ENCODE results near the gene ELFN2. TPM values are rescaled to one million over a fixed set of nuclear protein-coding genes. Genes with fewer than 3 reads are reported as not detected.

Gene ELFN2
- total RNA-seq, 1 donor from 2014 or later: 0.26 TPM

DNA sequence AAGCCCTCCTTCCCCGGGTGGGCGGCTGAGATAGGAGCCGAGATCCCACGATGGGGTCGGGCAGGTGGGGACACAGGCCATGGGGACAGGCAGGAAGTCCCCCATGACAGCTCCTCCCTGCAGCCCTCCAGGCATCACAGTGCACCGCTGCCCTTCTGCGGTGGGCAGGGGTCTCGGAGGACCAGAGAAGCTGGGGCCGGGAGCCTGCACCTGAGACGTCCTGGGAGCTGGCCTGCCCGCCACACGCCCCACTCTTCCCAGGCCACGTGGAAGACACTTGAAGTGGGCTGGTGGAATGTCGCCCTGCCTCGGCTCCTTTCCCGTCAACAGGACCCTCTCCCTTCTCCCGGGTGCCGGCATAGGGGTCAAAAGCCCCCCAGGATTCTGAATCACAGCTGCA lies 55.4 kb downstream of the ELFN2 start:
- FAIRE-seq: no peak
- TF ChIP-seq, protein P1, sequence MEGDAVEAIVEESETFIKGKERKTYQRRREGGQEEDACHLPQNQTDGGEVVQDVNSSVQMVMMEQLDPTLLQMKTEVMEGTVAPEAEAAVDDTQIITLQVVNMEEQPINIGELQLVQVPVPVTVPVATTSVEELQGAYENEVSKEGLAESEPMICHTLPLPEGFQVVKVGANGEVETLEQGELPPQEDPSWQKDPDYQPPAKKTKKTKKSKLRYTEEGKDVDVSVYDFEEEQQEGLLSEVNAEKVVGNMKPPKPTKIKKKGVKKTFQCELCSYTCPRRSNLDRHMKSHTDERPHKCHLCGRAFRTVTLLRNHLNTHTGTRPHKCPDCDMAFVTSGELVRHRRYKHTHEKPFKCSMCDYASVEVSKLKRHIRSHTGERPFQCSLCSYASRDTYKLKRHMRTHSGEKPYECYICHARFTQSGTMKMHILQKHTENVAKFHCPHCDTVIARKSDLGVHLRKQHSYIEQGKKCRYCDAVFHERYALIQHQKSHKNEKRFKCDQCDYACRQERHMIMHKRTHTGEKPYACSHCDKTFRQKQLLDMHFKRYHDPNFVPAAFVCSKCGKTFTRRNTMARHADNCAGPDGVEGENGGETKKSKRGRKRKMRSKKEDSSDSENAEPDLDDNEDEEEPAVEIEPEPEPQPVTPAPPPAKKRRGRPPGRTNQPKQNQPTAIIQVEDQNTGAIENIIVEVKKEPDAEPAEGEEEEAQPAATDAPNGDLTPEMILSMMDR (IDR thresholded peaks at IDR 0.05; ENCODE audit: insufficient read depth, low read length, severe bottlenecking): no peak
- Histone ChIP-seq H3K4me3 (ENCODE audit: low read depth, low read length) (no peak overlapping the region), H3K27me3 (ENCODE audit: control insufficient read depth, insufficient read depth, low read length) (no peaks in the 10 kb centered on the region), H3K36me3 (ENCODE audit: control insufficient read depth, insufficient read depth, low read length) (no peaks in the 10 kb centered on the region)
- DNase-seq (ENCODE audit: low read depth): no peak

DNA sequence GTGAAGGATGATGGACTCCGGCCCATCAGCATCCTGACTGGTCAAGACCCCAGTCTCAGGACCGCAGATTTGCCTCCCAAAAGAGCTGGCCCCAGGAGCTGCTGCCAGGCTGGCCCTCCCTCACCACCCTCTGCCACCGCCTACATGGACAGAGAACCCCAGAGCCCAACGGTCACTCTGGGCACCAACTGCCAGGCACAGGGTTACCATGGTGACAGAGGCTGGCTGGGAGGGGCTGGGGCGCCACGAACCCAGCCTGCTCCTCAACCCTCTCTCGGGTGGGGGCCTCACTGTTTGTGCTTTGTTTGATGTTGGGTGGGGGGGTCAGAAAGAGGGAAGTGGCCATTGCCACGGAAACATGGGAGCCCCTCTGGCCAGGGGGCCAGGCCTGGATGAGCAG lies 55.8 kb downstream of the ELFN2 start:
- H3K36me3 ChIP-seq (ENCODE audit: control insufficient read depth, insufficient read depth, low read length): no peaks in the 10 kb centered on the region
- DNase-seq (ENCODE audit: low read depth): no peak
- TF ChIP-seq, protein P1 (IDR thresholded peaks at IDR 0.05; ENCODE audit: insufficient read depth, low read length, severe bottlenecking): no peak
- FAIRE-seq: no peak
- H3K4me3 ChIP-seq (ENCODE audit: low read depth, low read length): no peak overlapping the region
- no peaks in the 10 kb centered on the region for H3K27me3 ChIP-seq (ENCODE audit: control insufficient read depth, insufficient read depth, low read length)

DNA sequence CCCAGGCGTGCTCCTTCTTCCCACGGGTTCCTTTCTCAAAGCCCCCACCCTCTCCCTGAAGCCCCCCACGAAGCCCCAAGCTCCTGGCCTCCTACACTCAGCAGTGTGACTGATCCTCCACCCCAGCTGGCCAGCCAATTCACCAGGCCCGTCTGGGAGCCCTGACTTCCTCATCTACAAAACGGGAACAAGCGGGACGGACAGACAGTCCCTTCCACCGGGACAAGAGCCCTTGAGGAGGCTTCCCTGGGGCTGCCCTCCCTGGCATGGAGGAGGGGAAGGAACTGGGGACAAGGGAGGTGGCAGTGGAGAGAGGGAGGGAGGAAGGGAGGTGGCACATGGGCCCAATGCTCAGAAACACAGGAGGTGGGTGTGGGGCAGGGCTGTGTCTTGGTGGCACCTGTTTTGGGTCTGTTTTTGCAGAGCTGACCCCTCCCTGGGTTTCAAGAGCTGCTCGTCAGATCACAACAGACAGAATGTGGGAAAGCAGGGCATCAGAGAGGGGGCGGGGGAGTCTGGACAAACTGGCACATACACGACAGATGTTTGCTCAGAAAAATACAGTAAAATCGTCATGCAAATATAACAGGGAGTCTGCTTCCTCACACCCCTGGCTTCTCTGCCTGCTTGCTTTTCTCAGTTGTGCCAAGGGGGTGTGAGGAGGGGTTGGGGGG lies 56.8 kb downstream of the ELFN2 start:
- Histone ChIP-seq H3K27me3 (ENCODE audit: control insufficient read depth, insufficient read depth, low read length) (no peaks in the 10 kb centered on the region), H3K36me3 (ENCODE audit: control insufficient read depth, insufficient read depth, low read length) (no peaks in the 10 kb centered on the region), H3K4me3 (ENCODE audit: low read depth, low read length) (no peak overlapping the region)
- TF ChIP-seq, protein P1 (IDR thresholded peaks at IDR 0.05; ENCODE audit: insufficient read depth, low read length, severe bottlenecking): no peak
- FAIRE-seq: peak; percentile 47
- DNase-seq (ENCODE audit: low read depth): no peak

DNA sequence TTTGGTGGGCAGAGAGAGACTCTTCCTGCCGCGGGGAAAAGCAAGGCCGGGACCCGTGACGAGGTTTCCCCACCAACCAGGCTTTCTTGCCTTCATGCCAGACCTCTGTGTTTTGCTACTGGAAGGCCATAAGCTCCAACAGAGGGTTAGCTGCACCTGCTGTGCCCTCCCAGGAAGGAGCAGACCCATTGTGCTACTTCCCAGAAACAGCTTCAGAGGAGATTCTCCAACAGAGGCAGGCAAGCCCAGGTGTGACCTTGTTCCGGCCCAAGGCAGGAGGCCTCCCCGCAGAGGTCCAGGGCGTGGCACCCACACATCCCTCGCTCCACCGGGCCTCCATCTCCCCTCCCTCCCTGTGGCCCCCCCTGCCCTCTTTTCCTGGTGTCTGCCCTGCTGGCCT lies 57.8 kb downstream of the ELFN2 start:
- DNase-seq (ENCODE audit: low read depth) (no peak), FAIRE-seq (no peak)
- no peaks in the 10 kb centered on the region for H3K36me3 ChIP-seq (ENCODE audit: control insufficient read depth, insufficient read depth, low read length)
- H3K27me3 ChIP-seq (ENCODE audit: control insufficient read depth, insufficient read depth, low read length): no peaks in the 10 kb centered on the region
- TF ChIP-seq, protein P1 (IDR thresholded peaks at IDR 0.05; ENCODE audit: insufficient read depth, low read length, severe bottlenecking): no peak
- H3K4me3 ChIP-seq (ENCODE audit: low read depth, low read length): no peak overlapping the region

DNA sequence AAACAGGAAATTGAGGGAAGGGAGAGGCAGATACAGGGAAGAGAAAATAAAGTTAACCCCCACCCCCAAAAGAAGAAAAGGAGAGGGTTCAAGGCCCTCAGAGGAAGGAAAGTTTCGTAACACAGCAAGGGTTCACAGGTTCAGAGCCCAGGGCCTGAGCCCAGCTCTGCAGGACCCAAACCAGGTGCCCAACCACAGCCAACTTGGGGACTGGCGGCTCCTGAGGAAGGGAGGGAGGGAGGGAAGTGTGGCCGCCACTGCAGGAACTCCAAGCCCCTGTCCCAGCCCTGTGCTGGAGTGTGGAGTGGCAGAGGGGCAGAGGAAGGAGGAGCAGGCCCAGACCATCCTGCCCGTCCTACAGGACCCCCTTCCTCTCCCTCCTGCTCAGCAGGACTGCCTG lies 59.2 kb downstream of the ELFN2 start:
- Histone ChIP-seq H3K27me3 (ENCODE audit: control insufficient read depth, insufficient read depth, low read length) (no peaks in the 10 kb centered on the region), H3K4me3 (ENCODE audit: low read depth, low read length) (no peak overlapping the region), H3K36me3 (ENCODE audit: control insufficient read depth, insufficient read depth, low read length) (no peaks in the 10 kb centered on the region)
- DNase-seq (ENCODE audit: low read depth) (no peak), FAIRE-seq (no peak)
- TF ChIP-seq, protein P1 (IDR thresholded peaks at IDR 0.05; ENCODE audit: insufficient read depth, low read length, severe bottlenecking): no peak

DNA sequence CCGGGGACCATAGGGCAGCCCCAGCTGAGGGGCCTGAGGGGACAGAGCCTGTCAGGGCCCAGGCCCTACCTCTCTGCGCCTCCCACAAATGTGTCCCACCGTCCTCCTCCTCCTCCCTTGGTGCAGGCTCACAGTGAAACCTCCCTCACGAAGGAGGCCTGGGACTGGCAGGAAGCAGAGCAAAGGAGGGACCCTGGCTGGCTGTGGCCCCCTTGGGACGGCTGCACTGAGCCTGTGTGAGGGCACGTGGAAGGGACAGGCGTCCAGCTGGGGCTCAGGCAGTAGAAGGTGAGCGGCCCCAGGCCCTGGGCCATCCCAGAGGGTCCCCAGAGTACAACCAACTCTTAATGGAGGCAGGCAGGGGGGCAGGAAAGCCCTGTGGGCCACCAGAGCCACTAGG lies 60.7 kb downstream of the ELFN2 start:
- Histone ChIP-seq H3K27me3 (ENCODE audit: control insufficient read depth, insufficient read depth, low read length) (no peaks in the 10 kb centered on the region), H3K36me3 (ENCODE audit: control insufficient read depth, insufficient read depth, low read length) (no peaks in the 10 kb centered on the region), H3K4me3 (ENCODE audit: low read depth, low read length) (no peak overlapping the region)
- no peak for FAIRE-seq
- DNase-seq (ENCODE audit: low read depth): no peak
- TF ChIP-seq, protein P1 (IDR thresholded peaks at IDR 0.05; ENCODE audit: insufficient read depth, low read length, severe bottlenecking): no peak

Data from bronchial epithelial cell (primary cell).